ENCODE measurements around the gene TLE7.
A peak's percentile ranks its signal among the peaks of the same experiment; 100 is the strongest.

TLE7 gene

GRCh38 chr16:71442051-71442440 is at the start of gene TLE7:
Gene TLE7 (minus strand): TSS chr16:71442054. CDS start chr16:71433324, 8,730 bp downstream.
- no peak for DNase-seq
- in situ Hi-C loops (cut with HindIII; ENCODE audit: low pct_ligation_motif_present, low pct_unique_long_range_greater_than_20kb, low sequenced_read_pairs) = no loop called here

- DNase-seq = no peak
- in situ Hi-C loops (cut with HindIII; ENCODE audit: low pct_ligation_motif_present, low pct_unique_long_range_greater_than_20kb, low sequenced_read_pairs) = no loop called here
Measured at GRCh38 chr16:71491054-71491453, 49.2 kb upstream of the TLE7 start.

GRCh38 chr16:71490361-71490760 is 48.5 kb upstream of the TLE7 start:
- in situ Hi-C loops (cut with HindIII; ENCODE audit: low pct_ligation_motif_present, low pct_unique_long_range_greater_than_20kb, low sequenced_read_pairs) = no loop called here
- DNase-seq = no peak

GRCh38 chr16:71489122-71489521 is 47.3 kb upstream of the TLE7 start, which contains the start of gene ZNF19:
Gene ZNF19 (minus strand): TSS chr16:71489324. CDS start chr16:71482114, 7,210 bp downstream.
- in situ Hi-C loops (cut with HindIII; ENCODE audit: low pct_ligation_motif_present, low pct_unique_long_range_greater_than_20kb, low sequenced_read_pairs) = no loop called here
- DNase-seq = no peak

GRCh38 chr16:71484006-71484893 is 42.4 kb upstream of the TLE7 start:
- in situ Hi-C loops (cut with HindIII; ENCODE audit: low pct_ligation_motif_present, low pct_unique_long_range_greater_than_20kb, low sequenced_read_pairs) = no loop called here
- peak; percentile 93 for DNase-seq

- in situ Hi-C loops (cut with HindIII; ENCODE audit: low pct_ligation_motif_present, low pct_unique_long_range_greater_than_20kb, low sequenced_read_pairs) = no loop called here
- no peak for DNase-seq
Measured at GRCh38 chr16:71482569-71482968, 40.7 kb upstream of the TLE7 start.

GRCh38 chr16:71480956-71481355 is 39.1 kb upstream of the TLE7 start:
- DNase-seq = no peak
- in situ Hi-C loops (cut with HindIII; ENCODE audit: low pct_ligation_motif_present, low pct_unique_long_range_greater_than_20kb, low sequenced_read_pairs) = no loop called here

GRCh38 chr16:71479420-71479819 is 37.6 kb upstream of the TLE7 start:
- DNase-seq = peak; percentile 35
- in situ Hi-C loops (cut with HindIII; ENCODE audit: low pct_ligation_motif_present, low pct_unique_long_range_greater_than_20kb, low sequenced_read_pairs) = no loop called here

GRCh38 chr16:71476457-71477124 is 34.7 kb upstream of the TLE7 start:
- in situ Hi-C loops (cut with HindIII; ENCODE audit: low pct_ligation_motif_present, low pct_unique_long_range_greater_than_20kb, low sequenced_read_pairs) = no loop called here
- no peak for DNase-seq

GRCh38 chr16:71474864-71475263 is 33.0 kb upstream of the TLE7 start:
- in situ Hi-C loops (cut with HindIII; ENCODE audit: low pct_ligation_motif_present, low pct_unique_long_range_greater_than_20kb, low sequenced_read_pairs) = no loop called here
- DNase-seq = peak; percentile 74

GRCh38 chr16:71473891-71474290 is 32.0 kb upstream of the TLE7 start:
- DNase-seq = no peak
- in situ Hi-C loops (cut with HindIII; ENCODE audit: low pct_ligation_motif_present, low pct_unique_long_range_greater_than_20kb, low sequenced_read_pairs) = no loop called here

- DNase-seq = no peak
Measured at GRCh38 chr16:71472931-71473330, 31.1 kb upstream of the TLE7 start.

GRCh38 chr16:71472051-71472450 is 30.2 kb upstream of the TLE7 start:
- in situ Hi-C loops (cut with HindIII; ENCODE audit: low pct_ligation_motif_present, low pct_unique_long_range_greater_than_20kb, low sequenced_read_pairs) = no loop called here
- no peak for DNase-seq

More at GRCh38 chr16:71472931-71473330, 31.1 kb upstream of the TLE7 start:
- in situ Hi-C loops (cut with HindIII; ENCODE audit: low pct_ligation_motif_present, low pct_unique_long_range_greater_than_20kb, low sequenced_read_pairs) = no loop called here

GRCh38 chr16:71467810-71468209 is 26.0 kb upstream of the TLE7 start:
- peak; percentile 55 for DNase-seq
- in situ Hi-C loops (cut with HindIII; ENCODE audit: low pct_ligation_motif_present, low pct_unique_long_range_greater_than_20kb, low sequenced_read_pairs) = no loop called here

GRCh38 chr16:71464231-71464630 is 22.4 kb upstream of the TLE7 start:
- in situ Hi-C loops (cut with HindIII; ENCODE audit: low pct_ligation_motif_present, low pct_unique_long_range_greater_than_20kb, low sequenced_read_pairs) = no loop called here
- no peak for DNase-seq

GRCh38 chr16:71461686-71462648 is 20.1 kb upstream of the TLE7 start, which contains the start of gene ZNF23:
Gene ZNF23 (minus strand): TSS chr16:71462247. CDS start chr16:71456796, 5,451 bp downstream.
- peak; percentile 82 for DNase-seq
- in situ Hi-C loops (cut with HindIII; ENCODE audit: low pct_ligation_motif_present, low pct_unique_long_range_greater_than_20kb, low sequenced_read_pairs) = no loop called here

- in situ Hi-C loops (cut with HindIII; ENCODE audit: low pct_ligation_motif_present, low pct_unique_long_range_greater_than_20kb, low sequenced_read_pairs) = no loop called here
- DNase-seq = no peak
Measured at GRCh38 chr16:71460941-71461340, 19.1 kb upstream of the TLE7 start.

GRCh38 chr16:71460236-71460635 is 18.4 kb upstream of the TLE7 start:
- in situ Hi-C loops (cut with HindIII; ENCODE audit: low pct_ligation_motif_present, low pct_unique_long_range_greater_than_20kb, low sequenced_read_pairs) = no loop called here

More at GRCh38 chr16:71460236-71460635, 18.4 kb upstream of the TLE7 start:
- DNase-seq = no peak
